Lower leg skin (tissue), 3 donors: ENCODE data around the gene UBTD1.

Source experiments
- POLR2A ChIP-seq, 2 donors: fragments of 450-650 bp; IDR thresholded peaks; one replicate each; pipeline ENCODE4 v1.6.1; 2016 to 2017; ENCODE audit warnings: antibody characterized with exemption in 2 of 2, mild to moderate bottlenecking in 1 of 2, moderate library complexity in 1 of 2
- TF ChIP-seq, protein P1 (sequence below), 3 donors: fragments of 450-650 bp; IDR thresholded peaks; one replicate each; pipeline ENCODE4 v1.5.1; 2016; ENCODE audit warnings: antibody characterized with exemption in 3 of 3, mild to moderate bottlenecking in 3 of 3, moderate library complexity in 2 of 3

GRCh38 chr10:97573672-97574071 lies 74.9 kb downstream of the UBTD1 start:
- TF ChIP-seq, protein P1, sequence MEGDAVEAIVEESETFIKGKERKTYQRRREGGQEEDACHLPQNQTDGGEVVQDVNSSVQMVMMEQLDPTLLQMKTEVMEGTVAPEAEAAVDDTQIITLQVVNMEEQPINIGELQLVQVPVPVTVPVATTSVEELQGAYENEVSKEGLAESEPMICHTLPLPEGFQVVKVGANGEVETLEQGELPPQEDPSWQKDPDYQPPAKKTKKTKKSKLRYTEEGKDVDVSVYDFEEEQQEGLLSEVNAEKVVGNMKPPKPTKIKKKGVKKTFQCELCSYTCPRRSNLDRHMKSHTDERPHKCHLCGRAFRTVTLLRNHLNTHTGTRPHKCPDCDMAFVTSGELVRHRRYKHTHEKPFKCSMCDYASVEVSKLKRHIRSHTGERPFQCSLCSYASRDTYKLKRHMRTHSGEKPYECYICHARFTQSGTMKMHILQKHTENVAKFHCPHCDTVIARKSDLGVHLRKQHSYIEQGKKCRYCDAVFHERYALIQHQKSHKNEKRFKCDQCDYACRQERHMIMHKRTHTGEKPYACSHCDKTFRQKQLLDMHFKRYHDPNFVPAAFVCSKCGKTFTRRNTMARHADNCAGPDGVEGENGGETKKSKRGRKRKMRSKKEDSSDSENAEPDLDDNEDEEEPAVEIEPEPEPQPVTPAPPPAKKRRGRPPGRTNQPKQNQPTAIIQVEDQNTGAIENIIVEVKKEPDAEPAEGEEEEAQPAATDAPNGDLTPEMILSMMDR (IDR thresholded peaks at IDR 0.05), result no peak
- TF ChIP-seq POLR2A (IDR thresholded peaks at IDR 0.05), result no peak
